CD14-positive monocyte (primary cell): ENCODE results near the gene SLC43A2. TPM values are rescaled to one million over a fixed set of nuclear protein-coding genes. Genes with fewer than 3 reads are reported as not detected.

Experiments
- DNase-seq, 3 donors: peaks; one replicate each; pipeline ENCODE4 v3.0.0-alpha.2; 2011 to 2022
- H2AFZ ChIP-seq: 2 replicates; pipeline ENCODE4 v1.6.0; 2012; ENCODE audit warnings: mild to moderate bottlenecking, low read depth, low read length, inconsistent platforms; ENCODE audit not compliant: insufficient read depth, poor library complexity, severe bottlenecking
- H3K27ac ChIP-seq, 2 donors: 1 replicate in 1 of 2; 2 replicates in 1 of 2; pipeline ENCODE4 v1.5.1; 2012 to 2013; ENCODE audit warnings: low read length in 2 of 2, control low read depth in 1 of 2, inconsistent platforms in 1 of 2, low read depth in 1 of 2, mild to moderate bottlenecking in 1 of 2
- H3K27me3 ChIP-seq, 2 donors: one replicate each; pipeline versions ENCODE4 v1.6.0 to v1.6.1; 2011 to 2013; ENCODE audit warnings: low read length in 2 of 2; ENCODE audit not compliant: control insufficient read depth in 2 of 2, insufficient read depth in 2 of 2
- H3K36me3 ChIP-seq, 2 donors: replicated peaks in 1 of 2; 1 replicate in 1 of 2; 2 replicates in 1 of 2; pipeline versions ENCODE4 v1.5.1 to v1.6.1; 2012 to 2013; ENCODE audit warnings: low read length in 2 of 2, control low read depth in 1 of 2, inconsistent platforms in 1 of 2, mild to moderate bottlenecking in 1 of 2; ENCODE audit not compliant: insufficient read depth in 2 of 2, control insufficient read depth in 1 of 2
- H3K4me1 ChIP-seq, 2 donors: 1 replicate in 1 of 2; 2 replicates in 1 of 2; pipeline versions ENCODE4 v1.5.1 to v1.6.1; 2012 to 2013; ENCODE audit warnings: low read length in 2 of 2, control low read depth in 1 of 2, inconsistent platforms in 1 of 2, mild to moderate bottlenecking in 1 of 2, moderate library complexity in 1 of 2; ENCODE audit not compliant: insufficient read depth in 2 of 2, control insufficient read depth in 1 of 2
- H3K4me2 ChIP-seq: replicated peaks from 2 replicates; pipeline ENCODE3; 2012; ENCODE audit warnings: low read length, moderate library complexity, mild to moderate bottlenecking; ENCODE audit not compliant: poor library complexity, severe bottlenecking; ENCODE audit errors: extremely low read depth
- H3K4me3 ChIP-seq, 3 experiments: fragments of 200-600 bp in 1 of 3; sonication (generic) in 1 of 3; replicated peaks in 1 of 3; 1 replicate in 2 of 3; 2 replicates in 1 of 3; pipeline ENCODE4 v1.5.1; 2011 to 2013; ENCODE audit warnings: low read length in 3 of 3, mild to moderate bottlenecking in 3 of 3, control low read depth in 2 of 3, low read depth in 2 of 3, inconsistent platforms in 1 of 3, moderate library complexity in 1 of 3
- H3K79me2 ChIP-seq: 2 replicates; pipeline ENCODE4 v1.6.0; 2012; ENCODE audit warnings: mild to moderate bottlenecking, control low read depth, inconsistent platforms, low read length, moderate library complexity; ENCODE audit not compliant: insufficient read depth
- H3K9ac ChIP-seq: 2 replicates; pipeline ENCODE4 v1.6.0; 2017; ENCODE audit warnings: low read length, mild to moderate bottlenecking; ENCODE audit not compliant: insufficient read depth, poor library complexity, severe bottlenecking
- H3K9me3 ChIP-seq, 2 donors: replicated peaks in 1 of 2; 1 replicate in 1 of 2; 2 replicates in 1 of 2; pipeline versions ENCODE4 v1.5.1 to v1.6.1; 2012 to 2013; ENCODE audit warnings: low read length in 2 of 2, control low read depth in 1 of 2; ENCODE audit not compliant: control insufficient read depth in 1 of 2, insufficient read depth in 1 of 2
- H4K20me1 ChIP-seq: 2 replicates; pipeline ENCODE4 v1.6.0; 2012; ENCODE audit warnings: mild to moderate bottlenecking, low read length, control low read depth, moderate library complexity; ENCODE audit not compliant: insufficient read depth
- H3K27ac Mint-ChIP-seq, 7 donors: one replicate each; pipeline ENCODE4 v1.8.0; 2020; ENCODE audit warnings: mild to moderate bottlenecking in 7 of 7, mixed read lengths in 7 of 7, moderate library complexity in 6 of 7, inconsistent platforms in 2 of 7
- H3K27me3 Mint-ChIP-seq, 3 donors: one replicate each; pipeline ENCODE4 v1.8.0; 2021 to 2022; ENCODE audit warnings: low read depth in 3 of 3, mild to moderate bottlenecking in 3 of 3, mixed read lengths in 3 of 3, moderate library complexity in 3 of 3, inconsistent platforms in 1 of 3
- H3K36me3 Mint-ChIP-seq, 2 donors: one replicate each; pipeline ENCODE4 v1.8.0; 2020; ENCODE audit warnings: mixed read lengths in 2 of 2, inconsistent platforms in 1 of 2, mild to moderate bottlenecking in 1 of 2
- H3K4me1 Mint-ChIP-seq: one replicate; pipeline ENCODE4 v1.8.0; 2020; ENCODE audit warnings: mild to moderate bottlenecking, mixed read lengths
- H3K4me3 Mint-ChIP-seq, 2 donors: one replicate each; pipeline ENCODE4 v1.8.0; 2020; ENCODE audit warnings: mild to moderate bottlenecking in 2 of 2, mixed read lengths in 2 of 2, moderate library complexity in 1 of 2
- H3K9me3 Mint-ChIP-seq, 7 donors: one replicate each; pipeline ENCODE4 v1.8.0; 2020 to 2022; ENCODE audit warnings: mixed read lengths in 7 of 7, mild to moderate bottlenecking in 6 of 7, moderate library complexity in 6 of 7, inconsistent platforms in 2 of 7
- CTCF ChIP-seq: fragments of 200-600 bp; IDR thresholded peaks from one replicate; pipeline ENCODE4 v1.8.0; 2022; ENCODE audit warnings: antibody characterized with exemption, mild to moderate bottlenecking
- WGBS: methylation state at CpG from one replicate; pipeline ENCODE4 v1.1.5; 2013; ENCODE audit warnings: missing lambda C conversion rate; ENCODE audit not compliant: insufficient coverage; 5-methylcytosine and 5-hydroxymethylcytosine counted together
- intact Hi-C, 2 donors: fragments of 100-400 bp; cut with micrococcal nuclease; formaldehyde crosslinking; loops; one replicate each; pipeline versions ENCODE4 v1.15.0 to v1.15.1; 2023
- polyA plus RNA-seq, 3 donors: library from polyadenylated mRNA; depleted of rRNA in 1 of 3; unstranded in 2 of 3; stranded (reverse) in 1 of 3; fragments of 300-500 nt in 2 of 3; fragments of >200 nt in 1 of 3; fragmentation: Illumina TruSeq in 2 of 3; gene quantifications; 1 replicate in 2 of 3; 2 replicates in 1 of 3; pipeline ENCODE4 v1.2.3, GENCODE V29; 2012 to 2021

SLC43A2 gene
- polyA plus RNA-seq, 3 donors, result 115 to 151 (median 117) TPM

DNA sequence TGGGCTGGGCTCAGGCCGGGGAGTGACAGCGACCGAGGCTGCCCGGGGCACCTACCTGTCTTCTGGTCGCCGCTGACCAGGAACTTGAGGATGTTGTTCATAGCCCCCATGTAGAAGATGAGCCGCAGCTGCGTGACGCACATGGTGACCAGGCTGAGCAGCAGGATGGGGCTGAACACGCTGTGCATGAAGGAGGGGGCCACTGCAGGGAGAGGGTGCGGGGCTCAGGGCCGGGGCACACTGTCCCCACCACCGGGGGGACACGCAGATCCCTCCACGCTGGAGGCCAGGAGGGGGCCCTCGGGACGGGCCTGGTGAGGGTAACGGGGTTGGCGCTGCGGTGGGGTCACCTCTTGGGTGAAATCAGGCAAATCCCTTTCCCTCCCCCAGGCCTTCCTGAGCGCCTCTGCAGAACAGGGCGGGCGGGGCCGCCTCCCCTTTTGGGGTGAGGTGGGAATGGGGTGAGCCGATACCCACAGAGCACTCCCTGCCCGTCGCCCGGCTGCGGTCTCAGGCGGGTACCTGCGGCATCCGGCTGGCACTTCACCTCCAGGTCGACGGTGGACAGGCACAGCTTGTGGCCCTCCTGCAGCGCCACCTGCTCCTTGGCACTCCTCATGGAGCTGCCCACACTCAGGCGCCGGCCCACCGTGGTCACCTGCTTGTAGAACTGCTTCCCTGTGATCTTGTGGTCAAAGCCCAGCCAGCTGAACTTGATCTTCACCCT lies 37.7 kb downstream of the SLC43A2 start:
- DNase-seq, result no peak
- intact Hi-C loops, result loop anchor here (1.0 to 5.0 kb wide), 3 partner anchors 16 to 36 kb away; partner anchors contain the start of gene SLC43A2 (in 1 of the 2)
- peak overlapping the region; percentile 81 for H3K9ac ChIP-seq
- H4K20me1 ChIP-seq, result no peaks in the 10 kb centered on the region
- peaks cover 75 to 83% of the 10 kb centered on the region in 2 donors for H3K4me1 ChIP-seq
- 53% methylated on average over 25 of the region's 38 CpGs for WGBS
- no peak for TF ChIP-seq CTCF
- Mint-ChIP-seq H3K27me3 (peaks cover 0 to 6% (median 2%) of the 10 kb centered on the region in 3 donors), H3K4me3 (peak overlapping the region in 1 of 2 donors; percentile 60), H3K27ac (peak overlapping the region; percentile 98 to 99 (median 99)), H3K36me3 (peaks cover 64 to 87% of the 10 kb centered on the region in 2 donors), H3K4me1 (peaks cover 75% of the 10 kb centered on the region), H3K9me3 (no peaks in the 10 kb centered on the region)
- peak overlapping the region; percentile 11 for H3K4me2 ChIP-seq
- H3K27me3 ChIP-seq, result no peaks in the 10 kb centered on the region
- peak overlapping the region; percentile 88 to 99 for H3K27ac ChIP-seq
- no peaks in the 10 kb centered on the region for H3K9me3 ChIP-seq
- H2AFZ ChIP-seq, result no peak overlapping the region
- H3K79me2 ChIP-seq, result peaks cover 8% of the 10 kb centered on the region
- H3K4me3 ChIP-seq, result peak overlapping the region in 1 of 3 experiments; percentile 1
- peaks cover 30 to 74% of the 10 kb centered on the region in 2 donors for H3K36me3 ChIP-seq

GRCh38 chr17:1590029-1590746 lies 38.4 kb downstream of the SLC43A2 start:
- no peak for TF ChIP-seq CTCF
- Histone ChIP-seq H3K4me2 (peak overlapping the region; percentile 11), H3K4me3 (no peak overlapping the region), H3K9me3 (no peaks in the 10 kb centered on the region), H3K27ac (peak overlapping the region; percentile 88 to 99), H3K4me1 (peaks cover 76 to 84% of the 10 kb centered on the region in 2 donors), H4K20me1 (no peaks in the 10 kb centered on the region), H3K36me3 (peaks cover 31 to 74% of the 10 kb centered on the region in 2 donors), H3K9ac (peak overlapping the region; percentile 81), H3K79me2 (peaks cover 8% of the 10 kb centered on the region), H3K27me3 (no peaks in the 10 kb centered on the region), H2AFZ (no peak overlapping the region)
- H3K4me3 Mint-ChIP-seq, result peak overlapping the region; percentile 35 to 60
- peak overlapping the region; percentile 98 to 99 (median 99) for H3K27ac Mint-ChIP-seq
- H3K9me3 Mint-ChIP-seq, result no peaks in the 10 kb centered on the region
- intact Hi-C loops, result loop anchor here (1.0 to 5.0 kb wide), 3 partner anchors 17 to 37 kb away; partner anchors contain the start of gene SLC43A2 (in 1 of the 2)
- H3K4me1 Mint-ChIP-seq, result peaks cover 75% of the 10 kb centered on the region
- peaks cover 0 to 6% (median 2%) of the 10 kb centered on the region in 3 donors for H3K27me3 Mint-ChIP-seq
- DNase-seq, result peak; percentile 85 to 95 (median 92)
- WGBS, result 16% methylated on average over 17 of the region's 19 CpGs
- H3K36me3 Mint-ChIP-seq, result peaks cover 65 to 87% of the 10 kb centered on the region in 2 donors
